Measurements from ENCODE around the gene CD74.

- TF ChIP-seq RNF2 (IDR thresholded peaks at IDR 0.05; ENCODE audit: borderline replicate concordance, low read depth), result no peak
- no peak for TF ChIP-seq CTCF (IDR thresholded peaks at IDR 0.05)
- TF ChIP-seq HEYL (CRISPR knock-in tag; IDR thresholded peaks at IDR 0.05), result no peak
- TF ChIP-seq MYC (IDR thresholded peaks at IDR 0.05; ENCODE audit: borderline replicate concordance, low read length), result no peak
Measured at GRCh38 chr5:150384701-150385100, 28.0 kb downstream of the CD74 start.

Data from A549 (cell line).